Vagina (tissue), 2 donors: ENCODE data around the gene CD58. TPM values are rescaled to one million over a fixed set of nuclear protein-coding genes. Genes with fewer than 3 reads are reported as not detected.

Experiments
- DNase-seq, 2 donors: peaks; one replicate each; pipeline ENCODE4 v3.0.0-alpha.2; 2017; ENCODE audit errors: extremely low spot score in 2 of 2
- H3K27ac ChIP-seq: fragments of 200-600 bp; sonication (generic); one replicate; pipeline ENCODE4 v1.5.1; 2019
- H3K27me3 ChIP-seq: fragments of 200-600 bp; sonication (generic); one replicate; pipeline ENCODE4 v1.5.1; 2019
- H3K36me3 ChIP-seq, 2 donors: fragments of 200-600 bp; sonication (generic); one replicate each; pipeline ENCODE4 v1.5.1; 2017 to 2019
- H3K4me1 ChIP-seq: fragments of 200-600 bp; sonication (generic); one replicate; pipeline ENCODE4 v1.5.1; 2019
- H3K4me3 ChIP-seq, 2 donors: fragments of 200-600 bp; sonication (generic); 1 replicate in 1 of 2; 2 replicates in 1 of 2; pipeline ENCODE4 v1.5.1; 2016 to 2019
- H3K9me3 ChIP-seq: fragments of 200-600 bp; sonication (generic); one replicate; pipeline ENCODE4 v1.5.1; 2019
- CTCF ChIP-seq, 3 experiments: fragments of 450-650 bp in 2 of 3; fragments of 200-600 bp in 1 of 3; sonication (generic) in 1 of 3; IDR thresholded peaks; one replicate each; pipeline ENCODE4 v1.5.1; 2017 to 2019; ENCODE audit warnings: antibody characterized with exemption in 3 of 3, mild to moderate bottlenecking in 2 of 3, moderate library complexity in 2 of 3
- POLR2A ChIP-seq, 2 donors: fragments of 450-650 bp; IDR thresholded peaks; one replicate each; pipeline ENCODE4 v1.6.1; 2017; ENCODE audit warnings: antibody characterized with exemption in 2 of 2, mild to moderate bottlenecking in 2 of 2, moderate library complexity in 2 of 2
- POLR2AphosphoS5 ChIP-seq, 2 donors: sonication (generic); formaldehyde crosslinking; IDR thresholded peaks; one replicate each; pipeline ENCODE4 v1.9.0; 2017; ENCODE audit warnings: antibody characterized with exemption in 2 of 2, mild to moderate bottlenecking in 2 of 2, low read depth in 1 of 2; ENCODE audit not compliant: insufficient read depth in 1 of 2
- intact Hi-C: fragments of 100-400 bp; cut with DNase I; formaldehyde crosslinking; loops from one replicate; pipeline ENCODE4 v1.15.1; 2023
- total RNA-seq: library from RNA; depleted of rRNA; stranded (reverse); fragments of >200 nt; gene quantifications from one replicate; pipeline ENCODE4 v1.2.3, GENCODE V29; 2016

The CD58 gene
- total RNA-seq, 1 donor from 2014 or later = 54.5 TPM

- no peak overlapping the region for H3K27ac ChIP-seq
- no peaks in the 10 kb centered on the region for H3K9me3 ChIP-seq
- no peak overlapping the region for H3K4me3 ChIP-seq
- TF ChIP-seq POLR2A (IDR thresholded peaks at IDR 0.05) (no peak), POLR2AphosphoS5 (IDR thresholded peaks at IDR 0.05; ENCODE audit: insufficient read depth in 1 of 2, low read depth in 1 of 2) (no peak)
- no peaks in the 10 kb centered on the region for H3K4me1 ChIP-seq
- no peak for DNase-seq
- peaks cover 0 to 3% of the 10 kb centered on the region in 2 donors for H3K36me3 ChIP-seq
- no peaks in the 10 kb centered on the region for H3K27me3 ChIP-seq
- intact Hi-C loops = no loop called here
These were observed 42.3 kb downstream of the CD58 start for GRCh38 chr1:116528329-116529083.

- intact Hi-C loops = no loop called here
These were observed 45.4 kb downstream of the CD58 start for GRCh38 chr1:116525440-116525839.

GRCh38 chr1:116521186-116521585, 49.6 kb downstream of the CD58 start:
- TF ChIP-seq POLR2A (IDR thresholded peaks at IDR 0.05) (no peak), CTCF (IDR thresholded peaks at IDR 0.05) (no peak), POLR2AphosphoS5 (IDR thresholded peaks at IDR 0.05; ENCODE audit: insufficient read depth in 1 of 2, low read depth in 1 of 2) (no peak)
- Histone ChIP-seq H3K27ac (no peak overlapping the region), H3K4me3 (no peak overlapping the region), H3K27me3 (no peaks in the 10 kb centered on the region), H3K36me3 (no peaks in the 10 kb centered on the region), H3K4me1 (no peaks in the 10 kb centered on the region), H3K9me3 (no peaks in the 10 kb centered on the region)
- DNase-seq = no peak
- intact Hi-C loops = no loop called here

More at GRCh38 chr1:116525440-116525839, 45.4 kb downstream of the CD58 start:
- no peaks in the 10 kb centered on the region for H3K27me3 ChIP-seq
- H3K36me3 ChIP-seq = no peaks in the 10 kb centered on the region
- TF ChIP-seq POLR2AphosphoS5 (IDR thresholded peaks at IDR 0.05; ENCODE audit: insufficient read depth in 1 of 2, low read depth in 1 of 2) (no peak), POLR2A (IDR thresholded peaks at IDR 0.05) (no peak), CTCF (IDR thresholded peaks at IDR 0.05) (no peak)
- H3K9me3 ChIP-seq = no peaks in the 10 kb centered on the region
- no peaks in the 10 kb centered on the region for H3K4me1 ChIP-seq
- no peak overlapping the region for H3K27ac ChIP-seq
- no peak for DNase-seq
- H3K4me3 ChIP-seq = no peak overlapping the region

GRCh38 chr1:116518400-116518799, 52.4 kb downstream of the CD58 start:
- H3K4me1 ChIP-seq = no peaks in the 10 kb centered on the region
- H3K36me3 ChIP-seq = no peaks in the 10 kb centered on the region
- H3K27ac ChIP-seq = no peak overlapping the region
- no peak overlapping the region for H3K4me3 ChIP-seq
- TF ChIP-seq POLR2AphosphoS5 (IDR thresholded peaks at IDR 0.05; ENCODE audit: insufficient read depth in 1 of 2, low read depth in 1 of 2) (no peak), CTCF (IDR thresholded peaks at IDR 0.05) (no peak), POLR2A (IDR thresholded peaks at IDR 0.05) (no peak)
- no peak for DNase-seq
- intact Hi-C loops = no loop called here
- H3K27me3 ChIP-seq = no peaks in the 10 kb centered on the region
- H3K9me3 ChIP-seq = no peaks in the 10 kb centered on the region

- no peaks in the 10 kb centered on the region for H3K27me3 ChIP-seq
- no peak for DNase-seq
- no peaks in the 10 kb centered on the region for H3K9me3 ChIP-seq
- H3K4me1 ChIP-seq = no peaks in the 10 kb centered on the region
- intact Hi-C loops = no loop called here
- H3K4me3 ChIP-seq = no peak overlapping the region
- H3K27ac ChIP-seq = no peak overlapping the region
- no peaks in the 10 kb centered on the region for H3K36me3 ChIP-seq
- TF ChIP-seq POLR2A (IDR thresholded peaks at IDR 0.05) (no peak), POLR2AphosphoS5 (IDR thresholded peaks at IDR 0.05; ENCODE audit: insufficient read depth in 1 of 2, low read depth in 1 of 2) (no peak), CTCF (IDR thresholded peaks at IDR 0.05) (no peak)
These were observed 54.2 kb downstream of the CD58 start for GRCh38 chr1:116516631-116517030.
